ENCODE results near the gene TMEM42. TPM values are rescaled to one million over a fixed set of nuclear protein-coding genes. Genes with fewer than 3 reads are reported as not detected.

The TMEM42 gene
- total and polyA plus RNA-seq, 2 experiments from 2014 or later = 7.4 to 13.3 TPM

DNA sequence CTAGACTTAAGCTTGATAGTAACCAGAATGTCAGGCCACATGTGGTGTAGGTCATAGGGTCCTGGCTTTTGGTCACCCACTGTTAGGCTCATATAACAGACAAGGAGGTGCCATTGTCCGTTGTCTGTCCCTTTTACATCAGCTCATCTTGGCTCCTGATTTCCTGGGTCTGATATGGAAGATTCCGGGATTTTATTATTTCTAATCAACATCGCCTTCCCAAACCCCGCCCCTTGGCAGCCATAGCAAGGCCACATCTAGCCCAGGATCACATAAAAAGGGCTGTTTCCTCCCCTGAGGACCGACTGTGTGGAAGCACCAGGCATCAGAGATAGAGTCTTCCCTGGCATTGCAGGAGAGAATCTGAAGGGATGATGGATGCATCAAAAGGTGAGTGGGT is 12.6 kb downstream of the TMEM42 start, which contains the start of gene TGM4:
Gene TGM4 (plus strand): TSS at position 301 of the 400 bp plus-strand sequence. CDS start 71 bp downstream, at position 372.
- Histone ChIP-seq H3K4me2 (no peak within 1 kb of the TSS), H4K20me1 (replicated peaks; ENCODE audit: insufficient read depth) (no peaks in the 10 kb centered on the region), H3K27me3 (ENCODE audit: insufficient read depth) (no peaks in the 10 kb centered on the region), H2AFZ (no peak within 1 kb of the TSS), H3K36me3 (ENCODE audit: insufficient read depth) (no peaks in the 10 kb centered on the region), H3K27ac (ENCODE audit: low read depth) (no peak within 1 kb of the TSS), H3F3A (replicated peaks; ENCODE audit: low read depth) (no peaks in the 10 kb centered on the region), H3K4me1 (ENCODE audit: insufficient read depth) (no peaks in the 10 kb centered on the region), H3K9me2 (ENCODE audit: insufficient read depth) (no peaks in the 10 kb centered on the region), H3K4me3 (no peak within 1 kb of the TSS), H3K79me2 (replicated peaks; ENCODE audit: insufficient read depth) (no peaks in the 10 kb centered on the region)
- Mint-ChIP-seq H3K4me1 (peaks cover 2% of the 10 kb centered on the region; the same call in 2 of the 3 replicates), H3K27me3 (ENCODE audit: insufficient read depth, low read depth, poor library complexity) (peaks cover 2% of the 10 kb centered on the region), H3K4me3 (no peak within 1 kb of the TSS), H3K27ac (no peak within 1 kb of the TSS), H3K9me3 (no peaks in the 10 kb centered on the region), H3K36me3 (ENCODE audit: low read depth) (no peaks in the 10 kb centered on the region)
- no peak for TF ChIP-seq STAT1 (IDR thresholded peaks at IDR 0.05; ENCODE audit: unreplicated experiment)
- TF ChIP-seq JUNB (IDR thresholded peaks at IDR 0.05; ENCODE audit: unreplicated experiment) = no peak
- TF ChIP-seq, protein P1, sequence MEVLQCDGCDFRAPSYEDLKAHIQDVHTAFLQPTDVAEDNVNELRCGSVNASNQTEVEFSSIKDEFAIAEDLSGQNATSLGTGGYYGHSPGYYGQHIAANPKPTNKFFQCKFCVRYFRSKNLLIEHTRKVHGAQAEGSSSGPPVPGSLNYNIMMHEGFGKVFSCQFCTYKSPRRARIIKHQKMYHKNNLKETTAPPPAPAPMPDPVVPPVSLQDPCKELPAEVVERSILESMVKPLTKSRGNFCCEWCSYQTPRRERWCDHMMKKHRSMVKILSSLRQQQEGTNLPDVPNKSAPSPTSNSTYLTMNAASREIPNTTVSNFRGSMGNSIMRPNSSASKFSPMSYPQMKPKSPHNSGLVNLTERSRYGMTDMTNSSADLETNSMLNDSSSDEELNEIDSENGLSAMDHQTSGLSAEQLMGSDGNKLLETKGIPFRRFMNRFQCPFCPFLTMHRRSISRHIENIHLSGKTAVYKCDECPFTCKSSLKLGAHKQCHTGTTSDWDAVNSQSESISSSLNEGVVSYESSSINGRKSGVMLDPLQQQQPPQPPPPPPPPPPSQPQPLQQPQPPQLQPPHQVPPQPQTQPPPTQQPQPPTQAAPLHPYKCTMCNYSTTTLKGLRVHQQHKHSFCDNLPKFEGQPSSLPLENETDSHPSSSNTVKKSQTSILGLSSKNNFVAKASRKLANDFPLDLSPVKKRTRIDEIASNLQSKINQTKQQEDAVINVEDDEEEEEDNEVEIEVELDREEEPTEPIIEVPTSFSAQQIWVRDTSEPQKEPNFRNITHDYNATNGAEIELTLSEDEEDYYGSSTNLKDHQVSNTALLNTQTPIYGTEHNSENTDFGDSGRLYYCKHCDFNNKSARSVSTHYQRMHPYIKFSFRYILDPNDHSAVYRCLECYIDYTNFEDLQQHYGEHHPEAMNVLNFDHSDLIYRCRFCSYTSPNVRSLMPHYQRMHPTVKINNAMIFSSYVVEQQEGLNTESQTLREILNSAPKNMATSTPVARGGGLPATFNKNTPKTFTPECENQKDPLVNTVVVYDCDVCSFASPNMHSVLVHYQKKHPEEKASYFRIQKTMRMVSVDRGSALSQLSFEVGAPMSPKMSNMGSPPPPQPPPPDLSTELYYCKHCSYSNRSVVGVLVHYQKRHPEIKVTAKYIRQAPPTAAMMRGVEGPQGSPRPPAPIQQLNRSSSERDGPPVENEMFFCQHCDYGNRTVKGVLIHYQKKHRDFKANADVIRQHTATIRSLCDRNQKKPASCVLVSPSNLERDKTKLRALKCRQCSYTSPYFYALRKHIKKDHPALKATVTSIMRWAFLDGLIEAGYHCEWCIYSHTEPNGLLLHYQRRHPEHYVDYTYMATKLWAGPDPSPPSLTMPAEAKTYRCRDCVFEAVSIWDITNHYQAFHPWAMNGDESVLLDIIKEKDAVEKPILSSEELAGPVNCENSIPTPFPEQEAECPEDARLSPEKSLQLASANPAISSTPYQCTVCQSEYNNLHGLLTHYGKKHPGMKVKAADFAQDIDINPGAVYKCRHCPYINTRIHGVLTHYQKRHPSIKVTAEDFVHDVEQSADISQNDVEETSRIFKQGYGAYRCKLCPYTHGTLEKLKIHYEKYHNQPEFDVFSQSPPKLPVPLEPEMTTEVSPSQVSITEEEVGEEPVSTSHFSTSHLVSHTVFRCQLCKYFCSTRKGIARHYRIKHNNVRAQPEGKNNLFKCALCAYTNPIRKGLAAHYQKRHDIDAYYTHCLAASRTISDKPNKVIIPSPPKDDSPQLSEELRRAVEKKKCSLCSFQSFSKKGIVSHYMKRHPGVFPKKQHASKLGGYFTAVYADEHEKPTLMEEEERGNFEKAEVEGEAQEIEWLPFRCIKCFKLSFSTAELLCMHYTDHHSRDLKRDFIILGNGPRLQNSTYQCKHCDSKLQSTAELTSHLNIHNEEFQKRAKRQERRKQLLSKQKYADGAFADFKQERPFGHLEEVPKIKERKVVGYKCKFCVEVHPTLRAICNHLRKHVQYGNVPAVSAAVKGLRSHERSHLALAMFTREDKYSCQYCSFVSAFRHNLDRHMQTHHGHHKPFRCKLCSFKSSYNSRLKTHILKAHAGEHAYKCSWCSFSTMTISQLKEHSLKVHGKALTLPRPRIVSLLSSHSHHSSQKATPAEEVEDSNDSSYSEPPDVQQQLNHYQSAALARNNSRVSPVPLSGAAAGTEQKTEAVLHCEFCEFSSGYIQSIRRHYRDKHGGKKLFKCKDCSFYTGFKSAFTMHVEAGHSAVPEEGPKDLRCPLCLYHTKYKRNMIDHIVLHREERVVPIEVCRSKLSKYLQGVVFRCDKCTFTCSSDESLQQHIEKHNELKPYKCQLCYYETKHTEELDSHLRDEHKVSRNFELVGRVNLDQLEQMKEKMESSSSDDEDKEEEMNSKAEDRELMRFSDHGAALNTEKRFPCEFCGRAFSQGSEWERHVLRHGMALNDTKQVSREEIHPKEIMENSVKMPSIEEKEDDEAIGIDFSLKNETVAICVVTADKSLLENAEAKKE (CRISPR knock-in tag; IDR thresholded peaks at IDR 0.05) = no peak
- no peak for TF ChIP-seq EZH2phosphoT487 (IDR thresholded peaks at IDR 0.05; ENCODE audit: unreplicated experiment)
- no peak for TF ChIP-seq ZNF114 (CRISPR knock-in tag; IDR thresholded peaks at IDR 0.05)
- TF ChIP-seq POLR2AphosphoS5 (IDR thresholded peaks at IDR 0.05; ENCODE audit: low read depth) = no peak
- TF ChIP-seq, protein P2, sequence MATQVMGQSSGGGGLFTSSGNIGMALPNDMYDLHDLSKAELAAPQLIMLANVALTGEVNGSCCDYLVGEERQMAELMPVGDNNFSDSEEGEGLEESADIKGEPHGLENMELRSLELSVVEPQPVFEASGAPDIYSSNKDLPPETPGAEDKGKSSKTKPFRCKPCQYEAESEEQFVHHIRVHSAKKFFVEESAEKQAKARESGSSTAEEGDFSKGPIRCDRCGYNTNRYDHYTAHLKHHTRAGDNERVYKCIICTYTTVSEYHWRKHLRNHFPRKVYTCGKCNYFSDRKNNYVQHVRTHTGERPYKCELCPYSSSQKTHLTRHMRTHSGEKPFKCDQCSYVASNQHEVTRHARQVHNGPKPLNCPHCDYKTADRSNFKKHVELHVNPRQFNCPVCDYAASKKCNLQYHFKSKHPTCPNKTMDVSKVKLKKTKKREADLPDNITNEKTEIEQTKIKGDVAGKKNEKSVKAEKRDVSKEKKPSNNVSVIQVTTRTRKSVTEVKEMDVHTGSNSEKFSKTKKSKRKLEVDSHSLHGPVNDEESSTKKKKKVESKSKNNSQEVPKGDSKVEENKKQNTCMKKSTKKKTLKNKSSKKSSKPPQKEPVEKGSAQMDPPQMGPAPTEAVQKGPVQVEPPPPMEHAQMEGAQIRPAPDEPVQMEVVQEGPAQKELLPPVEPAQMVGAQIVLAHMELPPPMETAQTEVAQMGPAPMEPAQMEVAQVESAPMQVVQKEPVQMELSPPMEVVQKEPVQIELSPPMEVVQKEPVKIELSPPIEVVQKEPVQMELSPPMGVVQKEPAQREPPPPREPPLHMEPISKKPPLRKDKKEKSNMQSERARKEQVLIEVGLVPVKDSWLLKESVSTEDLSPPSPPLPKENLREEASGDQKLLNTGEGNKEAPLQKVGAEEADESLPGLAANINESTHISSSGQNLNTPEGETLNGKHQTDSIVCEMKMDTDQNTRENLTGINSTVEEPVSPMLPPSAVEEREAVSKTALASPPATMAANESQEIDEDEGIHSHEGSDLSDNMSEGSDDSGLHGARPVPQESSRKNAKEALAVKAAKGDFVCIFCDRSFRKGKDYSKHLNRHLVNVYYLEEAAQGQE (IDR thresholded peaks at IDR 0.05; ENCODE audit: unreplicated experiment) = no peak
- TF ChIP-seq ZNF331 (CRISPR knock-in tag; IDR thresholded peaks at IDR 0.05; ENCODE audit: low read depth) = no peak
- TF ChIP-seq, protein P3, sequence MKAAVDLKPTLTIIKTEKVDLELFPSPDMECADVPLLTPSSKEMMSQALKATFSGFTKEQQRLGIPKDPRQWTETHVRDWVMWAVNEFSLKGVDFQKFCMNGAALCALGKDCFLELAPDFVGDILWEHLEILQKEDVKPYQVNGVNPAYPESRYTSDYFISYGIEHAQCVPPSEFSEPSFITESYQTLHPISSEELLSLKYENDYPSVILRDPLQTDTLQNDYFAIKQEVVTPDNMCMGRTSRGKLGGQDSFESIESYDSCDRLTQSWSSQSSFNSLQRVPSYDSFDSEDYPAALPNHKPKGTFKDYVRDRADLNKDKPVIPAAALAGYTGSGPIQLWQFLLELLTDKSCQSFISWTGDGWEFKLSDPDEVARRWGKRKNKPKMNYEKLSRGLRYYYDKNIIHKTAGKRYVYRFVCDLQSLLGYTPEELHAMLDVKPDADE (IDR thresholded peaks at IDR 0.05) = no peak
- TF ChIP-seq EZH2 (IDR thresholded peaks at IDR 0.05; ENCODE audit: low read depth, unreplicated experiment) = no peak
- no peak for TF ChIP-seq CREB1 (CRISPR knock-in tag; IDR thresholded peaks at IDR 0.05; ENCODE audit: low read depth)
- TF ChIP-seq NANOG (IDR thresholded peaks at IDR 0.05; ENCODE audit: borderline replicate concordance) = no peak
- TF ChIP-seq, protein P4, sequence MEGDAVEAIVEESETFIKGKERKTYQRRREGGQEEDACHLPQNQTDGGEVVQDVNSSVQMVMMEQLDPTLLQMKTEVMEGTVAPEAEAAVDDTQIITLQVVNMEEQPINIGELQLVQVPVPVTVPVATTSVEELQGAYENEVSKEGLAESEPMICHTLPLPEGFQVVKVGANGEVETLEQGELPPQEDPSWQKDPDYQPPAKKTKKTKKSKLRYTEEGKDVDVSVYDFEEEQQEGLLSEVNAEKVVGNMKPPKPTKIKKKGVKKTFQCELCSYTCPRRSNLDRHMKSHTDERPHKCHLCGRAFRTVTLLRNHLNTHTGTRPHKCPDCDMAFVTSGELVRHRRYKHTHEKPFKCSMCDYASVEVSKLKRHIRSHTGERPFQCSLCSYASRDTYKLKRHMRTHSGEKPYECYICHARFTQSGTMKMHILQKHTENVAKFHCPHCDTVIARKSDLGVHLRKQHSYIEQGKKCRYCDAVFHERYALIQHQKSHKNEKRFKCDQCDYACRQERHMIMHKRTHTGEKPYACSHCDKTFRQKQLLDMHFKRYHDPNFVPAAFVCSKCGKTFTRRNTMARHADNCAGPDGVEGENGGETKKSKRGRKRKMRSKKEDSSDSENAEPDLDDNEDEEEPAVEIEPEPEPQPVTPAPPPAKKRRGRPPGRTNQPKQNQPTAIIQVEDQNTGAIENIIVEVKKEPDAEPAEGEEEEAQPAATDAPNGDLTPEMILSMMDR (conservative IDR thresholded peaks at IDR 0.05; ENCODE audit: low read depth in 2 of 2) = no peak
- ATAC-seq (no peak), DNase-seq (ENCODE audit: low spot score) (no peak)

All from GM23338 (cell line).